ENCODE measurements around the gene MIER3.
"Not testable (repeated sequence)": the region's sequence is repeated elsewhere in the genome, so short reads cannot be mapped to it uniquely, and the experiment has no call there.

MIER3 gene

GRCh38 chr5:56951946-56952691 is at the start of gene MIER3:
Gene MIER3 (minus strand): TSS chr5:56952123. CDS start chr5:56952102, 21 bp downstream.
- peak; percentile 21 for DNase-seq

- DNase-seq: no peak
These were observed 43.7 kb upstream of the MIER3 start for GRCh38 chr5:56995596-56995995.

GRCh38 chr5:56993241-56993640 is 41.3 kb upstream of the MIER3 start:
- DNase-seq: no peak

GRCh38 chr5:56989676-56990075 is 37.8 kb upstream of the MIER3 start:
- DNase-seq: no peak

GRCh38 chr5:56988490-56988889 is 36.6 kb upstream of the MIER3 start:
- DNase-seq: no peak

- DNase-seq: no peak
These were observed 35.2 kb upstream of the MIER3 start for GRCh38 chr5:56987171-56987570.

GRCh38 chr5:56986626-56986947 is 34.7 kb upstream of the MIER3 start:
- no peak for DNase-seq

GRCh38 chr5:56985936-56986625 is 34.2 kb upstream of the MIER3 start:
- DNase-seq: no peak

- no peak for DNase-seq
These were observed 32.5 kb upstream of the MIER3 start for GRCh38 chr5:56984445-56984844.

- DNase-seq: no peak
These were observed 31.9 kb upstream of the MIER3 start for GRCh38 chr5:56983593-56984361.

- DNase-seq: no peak
These were observed 29.8 kb upstream of the MIER3 start for GRCh38 chr5:56981548-56982315.

- DNase-seq: no peak
These were observed 28.0 kb upstream of the MIER3 start for GRCh38 chr5:56979968-56980367.

GRCh38 chr5:56979526-56979925 is 27.6 kb upstream of the MIER3 start:
- not testable (repeated sequence) for DNase-seq

- no peak for DNase-seq
These were observed 25.9 kb upstream of the MIER3 start for GRCh38 chr5:56977822-56978221.

- DNase-seq: no peak
These were observed 25.1 kb upstream of the MIER3 start for GRCh38 chr5:56977021-56977420.

GRCh38 chr5:56974241-56974640 is 22.3 kb upstream of the MIER3 start:
- no peak for DNase-seq

- DNase-seq: no peak
These were observed 21.6 kb upstream of the MIER3 start for GRCh38 chr5:56973473-56973872.

GRCh38 chr5:56971275-56971674 is 19.4 kb upstream of the MIER3 start:
- DNase-seq: no peak

- no peak for DNase-seq
These were observed 12.2 kb upstream of the MIER3 start for GRCh38 chr5:56964173-56964572.

GRCh38 chr5:56963246-56963645 is 11.3 kb upstream of the MIER3 start:
- DNase-seq: no peak

GRCh38 chr5:56962286-56962685 is 10.4 kb upstream of the MIER3 start:
- no peak for DNase-seq

GRCh38 chr5:56961746-56962145 is 9.8 kb upstream of the MIER3 start:
- no peak for DNase-seq

GRCh38 chr5:56959326-56959725 is 7.4 kb upstream of the MIER3 start:
- no peak for DNase-seq

Data from NCI-H748 treated with DMSO at 0.1 percent for 48 hours (cell line).